GM19238 (cell line): ENCODE measurements around the gene HBM.
"Not testable (repeated sequence)": the region's sequence is repeated elsewhere in the genome, so short reads cannot be mapped to it uniquely, and the experiment has no call there.

Experiments
- DNase-seq: peaks from one replicate; pipeline ENCODE4 v3.0.0; 2011; ENCODE audit warnings: low spot score; ENCODE audit not compliant: insufficient read length

The HBM gene

GRCh38 chr16:167122-167690 lies 1.4 kb downstream of the HBM start:
- DNase-seq: no peak

GRCh38 chr16:168424-168823 lies 2.6 kb downstream of the HBM start:
- DNase-seq: no peak

GRCh38 chr16:169014-169413 lies 3.2 kb downstream of the HBM start:
- no peak for DNase-seq

GRCh38 chr16:170088-170507 lies 4.3 kb downstream of the HBM start:
- not testable (repeated sequence) for DNase-seq

GRCh38 chr16:170788-171187 lies 5.0 kb downstream of the HBM start:
- DNase-seq: no peak

- not testable (repeated sequence) for DNase-seq
These were observed 6.7 kb downstream of the HBM start, which contains the start of gene HBA2 for GRCh38 chr16:172374-172941. HBA2 (plus strand) TSS chr16:172876; CDS start chr16:172913, 37 bp downstream.

GRCh38 chr16:173211-173854 lies 7.6 kb downstream of the HBM start:
- not testable (repeated sequence) for DNase-seq

GRCh38 chr16:173928-174769 lies 8.4 kb downstream of the HBM start:
- DNase-seq: not testable (repeated sequence)

- DNase-seq: no peak
These were observed 9.5 kb downstream of the HBM start for GRCh38 chr16:175011-175949.

- DNase-seq: not testable (repeated sequence)
These were observed 10.2 kb downstream of the HBM start for GRCh38 chr16:176006-176405.

- not testable (repeated sequence) for DNase-seq
These were observed 11.0 kb downstream of the HBM start, which contains the start of gene HBA1 for GRCh38 chr16:176477-177382. HBA1 (plus strand) TSS chr16:176680; CDS start chr16:176717, 37 bp downstream.

- DNase-seq: no peak
These were observed 11.6 kb downstream of the HBM start for GRCh38 chr16:177394-177822.

GRCh38 chr16:177981-178667 lies 12.3 kb downstream of the HBM start:
- no peak for DNase-seq

- DNase-seq: no peak
These were observed 12.9 kb downstream of the HBM start for GRCh38 chr16:178668-179015.

GRCh38 chr16:179211-180092 lies 13.7 kb downstream of the HBM start:
- DNase-seq: no peak

- DNase-seq: no peak
These were observed 14.4 kb downstream of the HBM start, which contains the start of gene HBQ1 for GRCh38 chr16:180101-180675. HBQ1 (plus strand) TSS chr16:180459; CDS start chr16:180487, 28 bp downstream.

GRCh38 chr16:180681-181564 lies 15.1 kb downstream of the HBM start:
- DNase-seq: no peak
